Nephron (organoid): ENCODE results near the gene APOL4.

Experiments used
- H3K27ac Mint-ChIP-seq, 3 experiments: 2 replicates each; pipeline ENCODE4 v1.8.0; 2020; ENCODE audit warnings: mixed read lengths in 3 of 3, mild to moderate bottlenecking in 2 of 3, moderate library complexity in 1 of 3
- H3K27me3 Mint-ChIP-seq: 2 replicates; pipeline ENCODE4 v1.8.0; 2021; ENCODE audit warnings: low read depth, mild to moderate bottlenecking, moderate library complexity, mixed read lengths
- H3K36me3 Mint-ChIP-seq: 2 replicates; pipeline ENCODE4 v1.8.0; 2020; ENCODE audit warnings: low read depth, mixed read lengths
- H3K4me1 Mint-ChIP-seq: 2 replicates; pipeline ENCODE4 v1.8.0; 2020; ENCODE audit warnings: mixed read lengths
- H3K4me3 Mint-ChIP-seq, 3 experiments: 2 replicates each; pipeline ENCODE4 v1.8.0; 2020; ENCODE audit warnings: mild to moderate bottlenecking in 3 of 3, mixed read lengths in 3 of 3, moderate library complexity in 2 of 3
- H3K9me3 Mint-ChIP-seq: 2 replicates; pipeline ENCODE4 v1.8.0; 2020; ENCODE audit warnings: mixed read lengths
- TF ChIP-seq, protein P1 (sequence below), 3 experiments: fragments of 200-600 bp; sonication (generic); IDR thresholded peaks; one replicate each; pipeline ENCODE4 v1.5.0; 2021; ENCODE audit warnings: antibody characterized with exemption in 3 of 3; ENCODE audit not compliant: unreplicated experiment in 3 of 3

Gene APOL4

GRCh38 chr22:36185828-36186624 is 15.6 kb downstream of the APOL4 start:
- peaks cover 11% of the 10 kb centered on the region for H3K27me3 Mint-ChIP-seq
- TF ChIP-seq, protein P1, sequence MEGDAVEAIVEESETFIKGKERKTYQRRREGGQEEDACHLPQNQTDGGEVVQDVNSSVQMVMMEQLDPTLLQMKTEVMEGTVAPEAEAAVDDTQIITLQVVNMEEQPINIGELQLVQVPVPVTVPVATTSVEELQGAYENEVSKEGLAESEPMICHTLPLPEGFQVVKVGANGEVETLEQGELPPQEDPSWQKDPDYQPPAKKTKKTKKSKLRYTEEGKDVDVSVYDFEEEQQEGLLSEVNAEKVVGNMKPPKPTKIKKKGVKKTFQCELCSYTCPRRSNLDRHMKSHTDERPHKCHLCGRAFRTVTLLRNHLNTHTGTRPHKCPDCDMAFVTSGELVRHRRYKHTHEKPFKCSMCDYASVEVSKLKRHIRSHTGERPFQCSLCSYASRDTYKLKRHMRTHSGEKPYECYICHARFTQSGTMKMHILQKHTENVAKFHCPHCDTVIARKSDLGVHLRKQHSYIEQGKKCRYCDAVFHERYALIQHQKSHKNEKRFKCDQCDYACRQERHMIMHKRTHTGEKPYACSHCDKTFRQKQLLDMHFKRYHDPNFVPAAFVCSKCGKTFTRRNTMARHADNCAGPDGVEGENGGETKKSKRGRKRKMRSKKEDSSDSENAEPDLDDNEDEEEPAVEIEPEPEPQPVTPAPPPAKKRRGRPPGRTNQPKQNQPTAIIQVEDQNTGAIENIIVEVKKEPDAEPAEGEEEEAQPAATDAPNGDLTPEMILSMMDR (IDR thresholded peaks at IDR 0.05; ENCODE audit: unreplicated experiment in 3 of 3), result no peak

GRCh38 chr22:36184433-36185025 is 17.1 kb downstream of the APOL4 start:
- H3K27me3 Mint-ChIP-seq, result peaks cover 9% of the 10 kb centered on the region
- no peak overlapping the region for H3K4me3 Mint-ChIP-seq
- H3K9me3 Mint-ChIP-seq, result no peaks in the 10 kb centered on the region
- peak overlapping the region in 2 of 3 experiments; percentile 53 to 54 for H3K27ac Mint-ChIP-seq
- no peaks in the 10 kb centered on the region for H3K36me3 Mint-ChIP-seq
- TF ChIP-seq, protein P1 (IDR thresholded peaks at IDR 0.05; ENCODE audit: unreplicated experiment in 3 of 3), result no peak
- peaks cover 35% of the 10 kb centered on the region for H3K4me1 Mint-ChIP-seq

More at GRCh38 chr22:36185828-36186624, 15.6 kb downstream of the APOL4 start:
- no peak overlapping the region for H3K27ac Mint-ChIP-seq
- no peaks in the 10 kb centered on the region for H3K9me3 Mint-ChIP-seq
- no peaks in the 10 kb centered on the region for H3K36me3 Mint-ChIP-seq
- H3K4me1 Mint-ChIP-seq, result peaks cover 33% of the 10 kb centered on the region
- H3K4me3 Mint-ChIP-seq, result no peak overlapping the region

DNA sequence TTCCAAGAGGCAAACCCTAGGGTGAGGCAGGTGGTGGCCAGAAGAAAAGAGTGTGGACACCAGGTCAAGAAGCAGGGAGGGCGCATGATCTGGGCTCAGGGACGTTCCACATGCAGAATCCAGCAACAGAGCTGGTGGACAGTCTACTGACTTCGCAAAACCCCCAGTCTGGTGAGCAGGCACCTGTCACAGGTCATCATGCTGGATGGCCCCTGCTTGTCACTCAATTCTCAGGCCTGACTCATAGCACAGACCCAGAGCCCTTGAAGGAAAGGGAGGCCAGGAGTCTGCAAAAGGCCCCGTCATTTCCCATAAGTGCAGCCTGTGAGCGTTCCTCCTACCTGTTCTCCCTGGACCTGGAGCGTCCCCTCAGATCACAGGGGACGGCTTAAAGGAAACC is 18.2 kb downstream of the APOL4 start:
- Mint-ChIP-seq H3K36me3 (no peaks in the 10 kb centered on the region), H3K27ac (no peak overlapping the region)

GRCh38 chr22:36182857-36183256 is 18.8 kb downstream of the APOL4 start:
- Mint-ChIP-seq H3K9me3 (no peaks in the 10 kb centered on the region), H3K4me3 (no peak overlapping the region), H3K27me3 (peaks cover under 1% of the 10 kb centered on the region), H3K27ac (peak overlapping the region in 1 of 3 experiments; percentile 96), H3K36me3 (no peaks in the 10 kb centered on the region), H3K4me1 (peaks cover 41% of the 10 kb centered on the region)
- TF ChIP-seq, protein P1 (IDR thresholded peaks at IDR 0.05; ENCODE audit: unreplicated experiment in 3 of 3), result no peak

More for the DNA sequence above, 18.2 kb downstream of the APOL4 start:
- Mint-ChIP-seq H3K4me3 (no peak overlapping the region), H3K27me3 (peaks cover 4% of the 10 kb centered on the region), H3K9me3 (no peaks in the 10 kb centered on the region), H3K4me1 (peaks cover 41% of the 10 kb centered on the region)
- TF ChIP-seq, protein P1 (IDR thresholded peaks at IDR 0.05; ENCODE audit: unreplicated experiment in 3 of 3), result no peak

DNA sequence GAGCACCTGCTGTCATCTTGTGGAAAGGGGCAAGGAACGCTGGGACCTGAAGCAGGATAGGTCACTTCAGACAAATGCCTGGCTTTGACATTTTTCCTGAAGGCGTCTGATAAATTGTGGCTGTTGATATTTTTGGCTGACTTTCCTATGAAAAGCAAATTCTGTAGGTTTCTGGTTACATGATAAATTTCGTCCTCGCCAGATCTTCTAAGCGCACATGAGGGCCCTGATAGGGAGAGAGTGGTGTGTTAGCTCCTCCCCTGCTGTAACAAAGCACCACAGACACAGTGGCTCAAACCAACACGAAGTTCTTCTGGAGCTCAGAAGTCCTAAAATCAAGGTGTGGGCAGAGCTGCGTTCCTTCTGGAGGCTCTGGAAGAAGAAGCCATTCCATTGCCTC is 19.6 kb downstream of the APOL4 start:
- Mint-ChIP-seq H3K27me3 (no peaks in the 10 kb centered on the region), H3K36me3 (no peaks in the 10 kb centered on the region), H3K4me1 (peaks cover 41% of the 10 kb centered on the region), H3K27ac (peak overlapping the region; percentile 64 to 96 (median 85)), H3K4me3 (peak overlapping the region in 1 of 3 experiments; percentile 15), H3K9me3 (no peaks in the 10 kb centered on the region)
- TF ChIP-seq, protein P1 (IDR thresholded peaks at IDR 0.05; ENCODE audit: unreplicated experiment in 3 of 3), result no peak
